GM21619 (cell line): ENCODE results near the gene RABGAP1L.
"Not testable (repeated sequence)": the region's sequence is repeated elsewhere in the genome, so short reads cannot be mapped to it uniquely, and the experiment has no call there.

Experiments used
- ATAC-seq: cut with Tn5 transposase; IDR thresholded peaks from one replicate; pipeline ENCODE4 v1.9.1; 2021; ENCODE audit not compliant: unreplicated experiment

Gene RABGAP1L

DNA sequence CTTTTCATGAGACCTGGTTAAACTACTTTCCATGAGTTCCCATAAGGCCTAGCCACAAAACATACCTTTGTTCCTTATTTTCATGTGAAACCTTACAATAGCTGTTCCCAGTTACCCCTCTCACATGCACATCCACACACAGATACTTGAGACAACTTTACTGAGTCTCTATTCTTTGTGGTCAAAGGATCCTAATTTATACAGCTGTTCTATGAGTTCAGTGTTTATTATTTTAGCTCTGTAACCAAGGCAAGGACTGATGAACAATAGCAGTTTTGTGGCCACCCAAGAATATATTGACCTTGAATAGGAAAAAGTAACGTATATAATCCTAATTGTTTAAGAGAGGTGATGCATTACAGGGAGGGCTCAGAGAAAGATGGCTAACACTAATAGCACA is 679.9 kb downstream of the RABGAP1L start:
- ATAC-seq: no peak

- no peak for ATAC-seq
Observed at GRCh38 chr1:174841747-174842146, 682.4 kb downstream of the RABGAP1L start.

- not testable (repeated sequence) for ATAC-seq
Observed at GRCh38 chr1:174848593-174849560, 689.6 kb downstream of the RABGAP1L start.

DNA sequence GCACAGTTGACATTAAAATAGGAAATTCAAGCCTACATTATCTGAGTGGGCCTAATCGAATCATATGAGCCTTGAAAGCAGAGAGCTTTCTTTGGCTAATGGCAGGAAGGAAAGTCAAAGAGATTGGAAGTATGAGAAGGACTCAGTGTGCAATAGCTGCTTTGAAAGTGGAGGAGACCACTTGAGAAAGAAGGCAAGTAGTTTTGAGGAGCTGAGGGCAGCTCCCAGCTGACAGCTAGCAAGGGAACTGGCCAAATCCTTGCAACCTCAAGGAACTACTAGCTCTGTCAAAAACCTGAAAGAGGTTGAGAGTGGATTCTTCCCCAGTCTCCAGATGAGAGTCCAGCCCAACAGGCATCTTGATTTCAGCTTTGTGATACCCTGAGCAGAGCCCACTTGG is 691.4 kb downstream of the RABGAP1L start:
- no peak for ATAC-seq

DNA sequence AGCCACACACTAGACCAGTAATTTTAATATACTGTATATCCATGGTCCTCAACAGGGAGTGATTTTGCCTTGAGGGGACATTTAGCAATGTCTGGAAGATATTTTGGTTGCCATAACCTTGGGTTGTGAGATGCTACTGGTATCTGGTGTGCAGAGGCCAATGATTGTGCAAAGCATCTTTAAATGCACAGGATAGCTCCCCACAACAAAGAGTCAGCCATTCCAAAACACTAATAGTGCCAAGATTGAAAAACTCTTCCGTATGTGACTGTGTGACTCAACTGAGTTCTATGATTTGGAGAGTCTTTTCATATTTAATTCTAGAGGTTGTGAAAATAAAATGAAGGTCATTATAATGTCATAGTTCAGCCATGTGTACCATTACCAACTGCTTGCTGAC is 699.0 kb downstream of the RABGAP1L start:
- no peak for ATAC-seq

GRCh38 chr1:174870319-174870718 is 711.0 kb downstream of the RABGAP1L start:
- no peak for ATAC-seq

DNA sequence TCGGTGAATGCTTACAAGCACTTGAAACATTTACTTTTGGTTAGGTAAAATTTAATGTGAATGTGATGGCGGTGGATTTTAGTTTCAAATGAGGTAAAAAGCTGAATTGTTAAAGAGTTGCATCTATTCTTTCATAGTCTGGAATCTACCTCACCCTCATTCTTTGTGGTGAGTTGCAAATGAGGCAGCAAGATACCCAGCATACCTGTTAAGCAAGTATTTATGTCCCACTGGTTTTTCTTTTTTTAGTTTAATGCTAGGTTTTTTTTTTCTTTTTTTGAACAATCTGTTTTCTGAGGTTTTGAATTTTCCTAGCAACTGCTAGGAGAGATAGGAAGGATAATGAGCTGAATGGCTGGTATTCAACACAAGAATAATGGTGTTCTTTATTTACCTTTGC is 712.6 kb downstream of the RABGAP1L start:
- ATAC-seq: no peak

- no peak for ATAC-seq
Observed at GRCh38 chr1:174872615-174873058, 713.3 kb downstream of the RABGAP1L start.

GRCh38 chr1:174874331-174875053 is 715.2 kb downstream of the RABGAP1L start:
- ATAC-seq: peak; percentile 69

GRCh38 chr1:174875306-174875705 is 716.0 kb downstream of the RABGAP1L start:
- ATAC-seq: no peak

- no peak for ATAC-seq
Observed at GRCh38 chr1:174877208-174877673, 717.9 kb downstream of the RABGAP1L start.

DNA sequence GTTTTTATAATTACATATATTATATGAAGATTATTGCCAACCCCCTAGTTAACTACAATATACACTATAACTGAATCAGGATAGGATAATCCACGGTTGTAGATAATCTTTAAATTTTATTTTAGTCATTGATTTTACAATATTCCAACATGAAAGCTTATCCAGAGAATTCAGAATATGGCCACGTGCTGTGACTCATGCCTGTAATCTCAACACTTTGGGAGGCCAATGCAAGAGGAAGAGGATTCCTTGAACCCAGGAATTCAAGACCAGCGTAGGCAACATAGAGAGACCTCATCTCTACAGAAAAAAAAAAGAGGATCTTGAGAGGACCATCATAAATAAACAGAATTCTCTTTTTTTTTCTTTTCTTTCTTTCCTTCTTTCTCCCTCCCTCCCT is 720.9 kb downstream of the RABGAP1L start:
- ATAC-seq: no peak

DNA sequence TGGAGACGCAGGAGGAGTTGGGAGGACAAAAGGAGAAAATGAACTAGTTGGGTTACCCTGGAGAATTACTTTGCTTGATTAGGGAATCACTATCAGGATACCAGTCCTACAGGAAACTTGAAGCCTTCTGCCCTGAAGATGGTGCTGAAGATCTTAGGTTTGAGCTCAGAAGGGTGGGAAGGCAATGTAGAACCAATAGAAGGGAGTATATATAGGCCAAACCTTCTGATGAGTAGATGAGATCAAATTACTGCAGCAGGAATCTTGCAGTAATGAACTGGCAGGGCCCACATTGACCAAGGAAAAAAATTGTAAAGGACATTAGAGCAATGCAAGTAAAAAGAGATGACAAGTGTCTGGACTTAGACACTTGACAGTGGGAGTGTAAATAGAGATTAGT is 724.1 kb downstream of the RABGAP1L start:
- ATAC-seq: no peak

- no peak for ATAC-seq
Observed at GRCh38 chr1:174884038-174884437, 724.7 kb downstream of the RABGAP1L start.

DNA sequence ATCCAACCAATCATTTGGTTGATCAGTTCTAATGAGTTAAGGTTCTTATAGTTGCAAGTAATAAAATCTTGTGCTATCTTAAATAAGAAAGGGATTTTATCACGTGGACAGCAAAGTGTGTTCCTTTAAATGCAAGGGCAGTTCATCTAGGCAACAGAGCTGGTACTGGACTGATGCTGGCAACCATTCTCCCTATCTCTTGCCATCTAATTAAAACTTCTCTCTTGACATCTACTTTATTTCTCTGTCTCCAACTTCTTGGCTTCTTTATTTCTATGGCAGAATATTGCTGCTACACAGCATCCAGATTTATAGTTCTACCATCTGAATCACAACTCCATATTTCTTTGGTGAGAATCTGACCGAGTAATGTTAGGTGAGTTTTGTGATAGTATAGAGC is 725.2 kb downstream of the RABGAP1L start:
- no peak for ATAC-seq

DNA sequence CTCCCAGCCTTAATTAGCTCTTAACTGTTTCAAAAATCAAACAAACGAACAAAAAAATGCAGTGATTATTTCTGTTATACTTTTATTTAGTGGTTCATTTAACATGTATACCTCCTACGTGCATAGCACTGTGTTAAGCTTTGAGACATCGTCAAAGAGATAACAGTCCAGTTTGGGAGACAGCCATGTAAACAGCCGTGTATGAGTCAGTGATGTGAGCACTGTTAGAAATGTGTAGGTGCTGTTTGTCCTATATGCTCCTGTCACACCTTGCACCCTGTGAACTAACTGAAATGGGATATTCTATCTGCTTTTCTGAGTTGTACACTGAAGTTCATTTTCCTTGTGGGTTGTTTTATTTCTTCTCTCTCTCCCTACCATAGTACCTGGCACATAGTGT is 730.7 kb downstream of the RABGAP1L start:
- no peak for ATAC-seq

DNA sequence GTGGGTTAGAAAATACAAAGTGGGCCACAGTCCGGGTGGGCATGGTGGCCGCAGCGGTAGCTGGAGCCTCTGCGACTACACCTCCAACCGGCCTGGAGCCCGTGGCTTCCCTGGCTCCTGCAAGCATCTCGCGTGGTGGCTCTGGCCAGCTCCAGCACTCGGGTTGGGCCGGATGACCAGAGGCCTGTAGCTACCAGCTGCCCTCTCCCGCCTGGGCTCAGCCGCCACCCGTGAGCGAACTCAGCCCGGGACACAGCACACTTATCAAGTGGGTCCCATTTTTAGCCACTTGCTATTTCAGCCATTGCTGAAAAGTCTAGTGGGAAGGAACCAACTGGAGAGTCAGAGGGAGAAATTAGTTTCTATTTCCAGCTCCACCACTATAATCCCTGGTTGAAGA is 732.7 kb downstream of the RABGAP1L start:
- ATAC-seq: no peak

DNA sequence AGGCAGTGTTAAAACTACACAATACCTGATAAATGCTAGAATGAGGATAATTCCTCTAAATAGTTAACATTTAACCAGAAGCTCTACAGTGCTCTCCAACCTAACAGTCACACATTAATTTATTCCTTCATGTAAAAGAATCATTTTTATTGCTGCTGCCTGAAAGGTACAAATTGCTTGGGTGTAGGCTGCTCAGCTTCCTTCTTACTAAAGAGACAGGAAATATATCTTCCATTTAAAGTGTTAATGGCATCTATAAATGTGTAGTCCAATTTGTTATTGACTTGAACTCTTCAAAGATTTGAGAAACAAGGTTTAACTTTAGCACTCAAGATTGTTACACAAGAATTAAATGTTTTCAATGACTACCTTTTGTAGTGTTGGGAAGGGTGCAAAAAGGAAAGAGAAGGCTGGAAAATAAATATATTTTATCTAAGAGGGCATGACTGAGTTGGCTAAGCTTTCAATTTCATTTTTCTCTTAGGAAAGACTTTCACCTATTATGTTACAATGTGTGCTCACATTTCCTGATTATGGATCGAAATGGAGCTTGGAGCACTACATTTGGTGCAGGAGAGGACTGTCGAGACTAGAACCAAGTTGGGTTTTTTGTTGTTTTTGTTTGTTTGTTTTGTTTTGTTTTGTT is 734.9 kb downstream of the RABGAP1L start:
- no peak for ATAC-seq

DNA sequence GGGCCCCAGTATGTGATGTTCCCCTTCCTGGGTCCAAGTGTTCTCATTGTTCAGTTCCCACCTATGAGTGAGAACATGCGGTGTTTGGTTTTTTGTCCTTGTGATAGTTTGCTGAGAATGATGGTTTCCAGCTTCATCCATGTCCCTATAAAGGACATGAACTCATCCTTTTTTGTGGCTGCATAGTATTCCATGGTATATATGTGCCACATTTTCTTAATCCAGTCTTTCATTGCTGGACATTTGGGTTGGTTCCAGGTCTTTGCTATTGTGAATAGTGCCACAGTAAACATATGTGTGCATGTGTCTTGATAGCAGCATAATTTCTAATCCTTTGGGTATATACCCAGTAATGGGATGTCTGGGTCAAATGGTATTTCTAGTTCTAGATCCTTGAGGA is 736.3 kb downstream of the RABGAP1L start:
- ATAC-seq: not testable (repeated sequence)

DNA sequence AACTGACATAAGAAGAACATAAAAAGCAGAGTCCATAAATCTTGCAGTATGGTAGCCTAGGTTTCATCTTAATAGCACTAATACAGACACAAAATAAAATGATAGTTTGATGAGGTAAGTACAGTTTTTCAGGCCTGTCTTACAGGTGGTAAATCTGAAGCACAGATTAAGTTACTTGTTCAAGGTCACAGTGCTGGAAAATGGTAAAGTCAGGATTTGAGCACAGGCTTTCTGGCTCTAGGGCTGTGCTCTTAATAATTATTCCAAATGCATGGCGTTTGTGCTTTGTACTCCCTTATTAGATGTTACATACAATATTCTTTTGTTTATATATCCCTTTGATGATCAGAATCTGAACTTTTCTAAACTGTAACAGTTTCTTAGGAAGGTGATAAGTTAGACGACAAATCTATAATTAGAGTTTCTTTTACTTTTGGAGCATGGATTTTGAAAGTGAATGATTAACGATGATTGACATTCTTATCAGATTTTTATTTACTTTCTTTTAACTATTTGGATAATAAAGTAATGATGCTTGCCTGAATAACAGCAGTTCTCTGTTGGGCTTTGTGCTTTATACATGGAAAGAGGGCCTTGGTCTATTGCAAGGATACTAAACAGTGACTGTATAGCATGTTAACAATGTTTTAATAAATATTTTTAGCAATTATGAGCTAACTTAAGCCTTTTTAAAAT is 738.9 kb downstream of the RABGAP1L start:
- no peak for ATAC-seq

DNA sequence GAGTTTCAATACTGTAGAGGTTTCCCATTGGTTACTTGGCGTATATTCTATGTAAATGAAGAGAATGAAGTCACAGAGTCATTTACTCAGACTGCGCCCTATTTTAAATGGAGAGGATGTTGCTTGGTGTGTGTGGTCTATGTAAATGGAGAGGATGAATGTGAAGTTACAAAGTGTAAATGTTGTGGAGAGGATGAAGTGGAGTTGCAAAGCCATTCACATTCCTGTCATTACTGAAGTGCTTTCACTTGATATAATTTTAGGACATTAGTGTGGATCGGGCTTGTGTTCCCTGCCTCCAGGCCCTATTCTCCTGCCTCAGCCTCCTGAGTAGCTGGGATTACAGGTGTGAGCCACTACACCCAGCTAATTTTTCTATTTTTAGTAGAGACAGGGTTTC is 741.0 kb downstream of the RABGAP1L start:
- no peak for ATAC-seq
